Type B pancreatic cell (in vitro differentiated cells): Measurements from ENCODE around the gene SRSF6. TPM values are rescaled to one million over a fixed set of nuclear protein-coding genes. Genes with fewer than 3 reads are reported as not detected.
A peak's percentile ranks its signal among the peaks of the same experiment; 100 is the strongest.

Experiments
- DNase-seq: peaks from one replicate; pipeline ENCODE4 v3.0.0; 2021; ENCODE audit warnings: mixed read lengths; ENCODE audit not compliant: unreplicated experiment; ENCODE audit errors: extremely low spot score
- H3K27ac Mint-ChIP-seq: 2 replicates; pipeline ENCODE4 v1.8.0; 2021; ENCODE audit warnings: mild to moderate bottlenecking, mixed read lengths
- H3K27me3 Mint-ChIP-seq: 2 replicates; pipeline ENCODE4 v1.8.0; 2021; ENCODE audit warnings: mixed read lengths
- H3K36me3 Mint-ChIP-seq: 2 replicates; pipeline ENCODE4 v1.8.0; 2021; ENCODE audit warnings: mixed read lengths
- H3K4me1 Mint-ChIP-seq: one replicate; pipeline ENCODE4 v1.8.0; 2021; ENCODE audit warnings: mixed read lengths; ENCODE audit not compliant: unreplicated experiment
- H3K4me3 Mint-ChIP-seq: 2 replicates; pipeline ENCODE4 v1.8.0; 2021; ENCODE audit warnings: mild to moderate bottlenecking, mixed read lengths
- H3K9me3 Mint-ChIP-seq: 2 replicates; pipeline ENCODE4 v1.8.0; 2021; ENCODE audit warnings: mixed read lengths
- CTCF ChIP-seq: fragments of 200-600 bp; sonication (generic); conservative IDR thresholded peaks from 2 replicates; pipeline ENCODE4 v1.5.0; 2021; ENCODE audit warnings: antibody characterized with exemption, mild to moderate bottlenecking
- total RNA-seq: library from RNA; stranded (reverse); gene quantifications from 2 replicates; pipeline ENCODE4 v1.2.1, GENCODE V29; 2021; ENCODE audit warnings: low replicate concordance

SRSF6 gene
- total RNA-seq, 1 donor from 2014 or later: 280 TPM

DNA sequence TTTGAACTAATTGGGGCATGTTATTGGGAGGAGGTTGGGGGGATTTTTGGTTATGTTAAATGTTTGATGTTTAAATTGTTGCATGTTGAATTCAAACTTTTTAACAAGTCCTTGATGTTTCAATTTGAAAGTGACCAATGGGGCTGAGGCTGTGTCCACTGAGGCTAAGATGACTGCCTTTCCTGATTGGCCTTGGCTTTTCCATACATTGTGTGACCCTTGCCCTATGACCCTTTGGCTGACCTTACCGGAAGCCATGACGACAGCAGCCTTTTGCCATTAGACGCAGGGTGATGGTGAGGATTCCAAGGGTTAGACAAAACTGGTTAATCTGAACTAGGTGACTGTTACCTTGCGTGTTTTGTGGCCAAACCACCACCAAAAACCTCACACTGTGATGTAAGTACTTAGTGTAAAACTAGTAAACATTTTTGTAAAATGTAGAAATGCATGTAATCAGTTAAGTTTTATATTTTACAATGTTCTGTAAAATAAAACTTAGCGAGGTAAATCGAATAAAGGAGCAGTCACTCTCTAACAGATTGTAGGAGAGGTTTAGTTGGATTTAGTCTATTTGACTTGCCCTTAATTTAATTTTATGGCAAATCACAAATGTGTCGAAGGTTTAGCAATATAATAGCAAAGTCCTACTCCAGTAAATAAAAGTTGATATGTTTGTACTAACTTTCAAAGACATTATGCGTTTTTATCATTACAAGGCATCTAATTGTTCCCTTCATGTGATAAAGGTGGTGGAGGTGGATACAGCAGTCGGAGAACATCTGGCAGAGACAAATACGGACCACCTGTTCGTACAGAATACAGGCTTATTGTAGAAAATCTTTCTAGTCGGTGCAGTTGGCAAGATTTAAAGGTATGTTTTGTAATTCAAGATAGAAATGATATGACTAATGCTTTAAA, 1.6 kb downstream of the SRSF6 start:
- Mint-ChIP-seq H3K4me1 (peaks cover 32% of the 10 kb centered on the region), H3K27me3 (peaks cover under 1% of the 10 kb centered on the region), H3K36me3 (peaks cover 42% of the 10 kb centered on the region), H3K9me3 (no peaks in the 10 kb centered on the region), H3K27ac (peak overlapping the region; percentile 99), H3K4me3 (peak overlapping the region; percentile 97)
- TF ChIP-seq CTCF: no peak
- DNase-seq: no peak

DNA sequence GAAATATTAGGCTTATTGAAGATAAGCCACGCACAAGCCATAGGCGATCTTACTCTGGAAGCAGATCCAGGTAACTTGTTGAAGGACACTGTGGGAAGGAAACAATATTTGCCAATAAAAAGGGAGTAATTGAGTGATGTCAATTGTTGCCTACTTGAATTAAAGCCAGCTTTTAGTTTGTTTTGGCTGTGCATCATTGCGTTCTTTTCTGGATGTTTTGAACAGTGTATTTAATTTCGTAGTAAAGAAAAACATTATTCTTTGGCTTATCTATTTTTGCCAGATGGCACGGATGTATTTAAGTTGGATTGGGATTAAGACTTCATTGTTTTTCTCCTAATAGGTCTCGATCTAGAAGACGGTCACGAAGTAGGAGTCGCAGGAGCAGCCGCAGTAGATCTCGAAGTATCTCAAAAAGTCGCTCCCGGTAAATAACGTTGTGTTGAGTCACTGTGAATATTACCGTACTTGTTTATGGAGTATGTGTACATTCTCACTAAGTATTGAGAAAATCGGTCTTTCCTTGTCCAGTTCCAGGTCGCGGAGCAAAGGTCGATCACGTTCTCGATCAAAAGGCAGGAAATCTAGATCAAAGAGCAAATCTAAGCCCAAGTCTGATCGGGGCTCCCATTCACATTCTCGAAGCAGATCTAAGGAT, 2.6 kb downstream of the SRSF6 start:
- Mint-ChIP-seq H3K36me3 (peaks cover 48% of the 10 kb centered on the region), H3K4me1 (peaks cover 32% of the 10 kb centered on the region), H3K4me3 (peak overlapping the region; percentile 97), H3K9me3 (no peaks in the 10 kb centered on the region), H3K27me3 (no peaks in the 10 kb centered on the region), H3K27ac (peak overlapping the region; percentile 34)
- DNase-seq: no peak
- TF ChIP-seq CTCF: no peak

DNA sequence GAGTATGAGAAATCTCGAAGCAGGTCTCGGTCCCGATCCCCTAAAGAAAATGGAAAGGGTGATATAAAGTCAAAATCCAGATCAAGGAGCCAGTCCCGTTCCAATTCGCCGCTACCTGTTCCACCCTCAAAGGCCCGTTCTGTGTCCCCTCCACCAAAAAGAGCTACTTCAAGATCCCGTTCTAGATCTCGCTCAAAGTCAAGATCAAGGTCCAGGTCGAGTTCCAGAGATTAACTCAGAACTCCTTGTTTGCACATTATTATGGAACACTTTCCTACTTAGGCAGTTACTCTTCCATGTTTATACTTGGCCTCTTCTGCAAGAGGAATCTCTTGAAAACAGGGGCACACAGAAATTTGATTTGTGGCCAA, 3.1 kb downstream of the SRSF6 start:
- Mint-ChIP-seq H3K36me3 (peaks cover 48% of the 10 kb centered on the region), H3K4me3 (peak overlapping the region; percentile 74), H3K9me3 (no peaks in the 10 kb centered on the region), H3K27me3 (no peaks in the 10 kb centered on the region), H3K4me1 (peaks cover 32% of the 10 kb centered on the region), H3K27ac (peak overlapping the region; percentile 34)
- no peak for DNase-seq
- TF ChIP-seq CTCF: no peak

DNA sequence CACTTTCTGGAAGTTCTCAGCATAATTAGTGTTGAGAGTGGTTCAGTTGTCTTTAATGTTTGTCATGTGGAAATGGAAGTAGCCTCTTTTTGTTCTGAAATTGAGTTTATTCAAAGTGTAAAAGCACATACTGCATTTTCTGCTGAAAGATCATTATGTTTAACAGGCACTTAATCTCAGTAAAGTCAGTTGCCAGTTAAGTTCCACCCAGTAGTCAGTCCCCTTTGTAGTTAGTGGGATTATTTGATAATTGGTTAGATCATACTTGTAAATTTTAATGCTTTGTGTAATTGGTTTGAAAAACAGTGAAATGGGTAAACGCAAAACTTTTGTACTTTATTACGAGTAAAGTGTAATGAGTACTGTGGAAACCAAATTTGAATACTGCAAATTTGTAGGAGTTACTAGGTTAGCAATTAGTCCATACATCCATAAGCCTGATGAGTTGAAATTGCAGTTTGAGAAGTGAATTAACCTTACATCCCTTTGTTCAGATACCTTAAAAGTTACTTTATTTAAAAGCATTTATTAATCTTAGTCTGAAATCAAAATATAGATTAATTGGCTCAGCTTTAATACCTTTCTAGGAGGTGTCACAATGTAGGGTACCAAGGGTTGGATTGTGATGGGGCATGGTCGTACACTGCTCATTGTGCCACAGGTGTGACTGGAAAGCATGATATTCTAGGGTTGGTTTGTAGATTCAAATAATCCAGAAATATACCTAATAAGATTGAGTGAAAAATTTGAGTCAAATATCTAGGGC, 4.4 kb downstream of the SRSF6 start:
- no peak for DNase-seq
- H3K4me3 Mint-ChIP-seq: peak overlapping the region; percentile 67
- no peak for TF ChIP-seq CTCF
- H3K27me3 Mint-ChIP-seq: no peaks in the 10 kb centered on the region
- H3K36me3 Mint-ChIP-seq: peaks cover 54% of the 10 kb centered on the region
- H3K4me1 Mint-ChIP-seq: peaks cover 27% of the 10 kb centered on the region
- H3K9me3 Mint-ChIP-seq: no peaks in the 10 kb centered on the region
- H3K27ac Mint-ChIP-seq: peak overlapping the region; percentile 23

DNA sequence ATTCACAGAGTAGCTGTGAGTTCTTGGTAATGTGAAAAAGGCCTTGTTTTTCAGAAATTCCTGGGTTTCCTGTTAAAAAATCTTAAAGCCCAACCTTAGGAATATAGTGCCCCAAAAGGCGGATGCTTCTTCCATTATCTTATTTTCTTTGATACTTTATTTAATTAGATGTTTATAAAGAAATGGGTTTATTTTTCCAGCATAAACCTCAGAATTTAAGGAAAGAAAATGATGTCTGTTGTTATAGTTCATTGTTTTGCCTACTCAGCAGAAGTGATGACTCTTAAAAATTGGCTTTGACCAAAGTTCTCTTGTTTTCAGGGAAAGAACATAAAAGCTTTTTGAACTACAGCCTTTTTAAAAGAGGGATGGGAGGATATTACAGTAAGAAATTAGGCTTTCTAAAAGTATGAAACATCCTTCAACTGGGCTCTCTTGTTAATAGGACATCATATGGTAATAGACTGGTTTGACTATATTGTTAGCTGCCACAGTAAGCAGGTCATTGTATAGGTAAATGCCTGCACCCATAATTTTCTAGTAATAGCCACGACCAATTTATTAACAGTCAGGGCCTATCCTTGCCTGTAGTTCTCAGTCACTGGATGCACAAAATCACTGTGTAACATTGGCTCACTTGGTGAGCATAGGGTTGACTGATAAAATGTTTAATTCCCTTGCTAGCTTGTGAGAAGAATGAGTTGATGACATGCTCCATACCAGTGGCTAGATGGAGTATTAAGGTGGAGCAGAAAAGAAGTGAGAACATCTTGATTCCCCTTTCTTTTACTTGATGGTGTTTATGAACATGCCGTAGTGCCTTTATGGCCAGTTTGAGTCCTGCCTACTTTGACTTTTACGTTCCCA, 5.2 kb downstream of the SRSF6 start:
- no peak for DNase-seq
- Mint-ChIP-seq H3K4me3 (peak overlapping the region; percentile 26), H3K27ac (peak overlapping the region; percentile 26), H3K27me3 (no peaks in the 10 kb centered on the region), H3K4me1 (peaks cover 27% of the 10 kb centered on the region), H3K9me3 (no peaks in the 10 kb centered on the region), H3K36me3 (peaks cover 58% of the 10 kb centered on the region)
- no peak for TF ChIP-seq CTCF
